GM19438 (cell line): ENCODE data around the gene THPO.
"Not testable (repeated sequence)": the region's sequence is repeated elsewhere in the genome, so short reads cannot be mapped to it uniquely, and the experiment has no call there.

Experiments used
- ATAC-seq: cut with Tn5 transposase; IDR thresholded peaks from one replicate; pipeline ENCODE4 v1.9.1; 2021; ENCODE audit warnings: low read depth; ENCODE audit not compliant: unreplicated experiment

THPO gene

GRCh38 chr3:184352897-184353545 is 25.0 kb downstream of the THPO start:
- no peak for ATAC-seq

DNA sequence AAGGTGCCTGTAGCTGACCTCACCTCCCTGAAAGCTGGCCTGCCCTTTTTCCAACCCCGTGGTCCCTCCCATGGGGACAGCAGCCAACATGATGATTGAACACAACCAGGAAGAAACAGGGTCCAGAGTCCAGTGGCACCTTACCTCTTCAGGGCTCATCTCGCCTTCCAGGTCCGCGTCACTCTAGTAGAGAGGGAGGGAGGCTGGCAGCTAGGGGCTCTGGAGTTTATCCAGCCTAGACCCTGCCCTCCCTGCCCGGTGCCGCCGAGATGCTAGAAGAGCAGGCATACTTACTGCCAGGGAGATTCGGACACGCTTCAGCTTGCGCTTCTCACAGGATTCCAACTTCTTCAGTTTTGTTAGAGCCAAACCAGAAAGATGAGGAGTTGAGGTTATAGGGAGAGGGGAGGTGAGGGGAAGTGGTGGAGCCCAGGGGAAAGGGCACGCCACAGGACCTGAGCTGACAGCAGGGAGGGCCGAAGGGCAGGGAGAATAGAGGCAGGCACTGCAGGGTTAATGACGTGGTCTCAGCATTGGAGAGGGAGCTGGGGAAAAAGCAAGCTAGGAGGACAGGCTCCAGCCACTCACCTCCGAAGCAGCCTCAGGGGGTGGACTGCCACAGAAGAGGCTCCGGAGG is 25.7 kb downstream of the THPO start:
- no peak for ATAC-seq

- ATAC-seq = no peak
Measured at GRCh38 chr3:184351511-184352148, 26.4 kb downstream of the THPO start.

GRCh38 chr3:184350618-184351017 is 27.4 kb downstream of the THPO start:
- no peak for ATAC-seq

DNA sequence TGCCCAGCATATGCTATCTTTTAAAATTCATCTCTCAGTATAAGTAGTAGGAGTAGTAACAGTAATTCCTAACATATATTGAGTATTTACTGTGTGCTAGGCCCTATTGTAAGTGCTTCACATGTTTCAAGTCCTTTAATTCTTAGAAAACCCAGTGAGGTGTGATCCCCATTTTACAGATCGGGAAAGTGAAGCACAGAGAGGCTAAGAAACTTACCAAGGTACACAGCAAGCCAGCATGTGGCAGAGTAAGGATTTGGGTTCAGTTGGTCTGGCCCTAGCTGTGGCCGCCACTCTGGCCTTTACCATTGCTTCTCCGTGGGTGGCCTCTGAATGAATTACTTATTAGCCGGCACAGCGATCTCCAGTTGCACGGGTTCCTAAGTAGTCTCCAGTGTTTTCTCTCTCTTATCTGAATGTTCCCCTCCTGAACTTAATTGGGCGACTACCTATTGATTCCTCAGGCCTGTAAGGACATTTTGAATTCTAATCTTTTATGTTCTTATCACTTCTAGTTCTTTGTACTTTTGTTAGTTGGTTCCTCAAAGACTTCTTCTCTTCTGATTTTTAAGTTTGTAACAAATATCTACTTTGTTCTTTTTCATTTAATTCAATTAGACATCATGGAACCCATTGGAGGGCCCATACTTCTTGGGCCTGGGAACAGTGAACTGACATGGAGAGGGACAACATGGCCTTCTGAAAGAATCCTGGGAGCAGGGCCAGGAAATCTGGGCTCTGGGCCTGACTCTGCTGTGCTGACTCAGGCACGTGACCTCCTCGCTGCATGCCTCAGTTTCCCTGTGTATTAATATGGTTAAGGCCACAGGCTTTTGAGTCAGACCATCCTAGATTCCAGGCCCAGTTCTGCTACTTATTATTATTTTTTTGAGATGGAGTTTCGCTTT is 28.2 kb downstream of the THPO start:
- ATAC-seq = no peak

GRCh38 chr3:184348057-184348382 is 30.0 kb downstream of the THPO start:
- no peak for ATAC-seq

DNA sequence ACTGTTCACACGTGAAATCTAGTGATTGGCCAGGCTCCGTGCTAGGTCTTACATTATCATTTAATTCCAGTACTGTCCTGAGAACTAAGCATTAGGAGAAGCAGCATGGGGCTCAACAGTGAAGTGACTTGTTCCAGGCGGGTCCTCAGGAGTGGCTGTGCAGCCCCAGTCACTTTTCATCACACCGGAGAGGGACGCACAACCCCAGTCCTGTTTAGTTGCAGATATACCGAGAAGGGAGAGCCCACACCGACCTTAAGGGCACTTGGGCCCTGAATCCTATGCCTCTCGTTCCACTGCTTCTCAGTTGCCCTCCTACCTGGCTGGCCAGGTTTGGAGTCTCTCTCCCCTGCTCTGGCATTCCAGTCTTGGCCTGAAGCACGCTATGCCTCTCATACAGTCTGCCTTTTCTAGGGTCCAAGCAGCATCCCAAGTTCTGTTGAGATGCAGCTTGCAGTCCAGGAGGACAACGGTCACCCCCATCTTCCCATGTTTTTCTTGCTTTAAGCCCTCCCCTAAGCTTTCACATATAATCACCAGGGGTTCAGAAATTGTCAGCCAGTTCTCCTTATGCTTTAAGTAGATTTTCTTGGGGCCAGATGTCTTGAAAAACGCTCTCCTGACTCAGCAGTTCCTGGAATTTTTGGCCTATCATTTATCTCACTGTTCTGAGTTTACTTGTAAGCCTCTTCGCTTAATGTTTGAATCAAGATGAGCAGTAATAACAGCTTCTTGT is 30.5 kb downstream of the THPO start:
- no peak for ATAC-seq

DNA sequence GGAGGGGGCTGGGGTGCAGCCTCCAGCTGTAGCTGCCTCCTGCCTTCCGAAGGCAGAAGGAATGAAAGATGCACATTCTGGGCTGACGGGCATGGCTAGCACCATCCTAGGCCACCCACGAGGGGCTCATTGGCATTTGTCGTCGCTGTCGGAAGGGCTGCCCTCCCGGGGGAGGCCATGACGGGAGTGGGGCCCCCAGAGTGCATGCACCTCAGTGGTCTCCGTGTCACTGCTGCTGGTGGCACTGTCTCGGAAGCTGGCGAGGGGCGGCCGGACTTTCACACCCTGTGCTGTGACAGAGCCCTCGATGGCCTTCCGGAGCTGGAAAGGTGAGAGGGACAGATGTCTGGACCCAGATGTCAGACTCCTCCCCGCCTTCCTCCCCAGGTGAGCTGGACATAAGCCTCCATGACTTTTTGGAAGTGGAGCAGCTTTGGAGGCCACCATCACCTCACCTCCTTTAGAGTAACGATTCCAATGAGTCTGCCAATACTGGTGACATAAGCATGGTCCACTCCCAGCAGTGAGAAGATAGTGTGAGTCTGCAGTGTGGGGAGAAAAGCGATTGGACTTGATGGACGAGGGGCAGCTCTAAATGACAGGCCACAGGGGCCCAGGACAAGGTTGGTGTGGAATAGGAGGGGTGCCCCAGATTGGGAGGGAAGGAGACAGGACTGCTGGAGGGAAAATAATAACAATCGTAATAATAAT is 31.4 kb downstream of the THPO start:
- no peak for ATAC-seq

- no peak for ATAC-seq
Measured at GRCh38 chr3:184345317-184346144, 32.5 kb downstream of the THPO start.

GRCh38 chr3:184344579-184345316 is 33.3 kb downstream of the THPO start:
- ATAC-seq = no peak

DNA sequence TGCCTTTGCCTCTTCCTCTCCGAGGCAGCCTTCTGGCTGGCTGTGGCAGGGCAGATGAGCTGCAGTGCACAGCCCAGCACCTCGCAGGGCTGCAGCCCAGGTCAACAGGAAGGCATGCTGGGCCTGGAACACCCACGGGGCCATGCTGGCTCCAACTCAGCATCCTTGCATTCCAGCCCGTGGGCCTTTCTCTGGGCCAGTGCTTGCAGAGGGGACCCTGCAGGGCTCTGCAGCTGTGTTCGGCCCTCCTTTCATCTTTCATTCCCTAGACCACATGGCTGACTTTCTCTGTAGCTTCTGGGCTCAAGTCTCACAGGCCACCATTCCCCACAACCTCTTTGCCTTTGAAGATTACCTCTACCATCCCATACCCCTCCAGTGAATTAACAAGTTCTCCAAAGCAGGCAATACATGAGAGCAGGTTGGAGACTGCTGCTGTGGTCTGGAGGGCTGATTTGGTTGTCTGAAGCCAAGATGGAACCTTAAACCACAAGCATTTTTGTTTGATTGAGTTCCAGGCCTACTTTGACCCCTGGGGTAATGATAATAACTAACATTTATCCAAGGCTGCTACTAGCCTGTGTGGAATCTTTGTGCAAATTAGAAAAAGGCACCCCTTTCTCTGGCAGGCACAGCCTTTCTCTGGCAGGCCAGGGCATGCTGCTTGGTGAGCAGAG is 34.7 kb downstream of the THPO start:
- no peak for ATAC-seq

DNA sequence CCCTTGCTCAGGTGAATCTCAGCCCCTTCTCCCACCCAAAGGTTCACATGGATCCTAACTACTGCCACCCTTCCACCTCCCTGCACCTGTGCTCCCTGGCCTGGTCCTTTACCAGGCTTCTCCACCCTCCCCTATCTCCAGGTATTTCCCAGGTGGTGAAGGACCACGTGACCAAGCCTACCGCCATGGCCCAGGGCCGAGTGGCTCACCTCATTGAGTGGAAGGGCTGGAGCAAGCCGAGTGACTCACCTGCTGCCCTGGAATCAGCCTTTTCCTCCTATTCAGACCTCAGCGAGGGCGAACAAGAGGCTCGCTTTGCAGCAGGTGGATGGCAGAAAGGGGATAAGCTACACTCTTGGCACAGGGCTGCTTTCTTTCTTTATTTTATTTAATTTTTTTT is 36.1 kb downstream of the THPO start:
- no peak for ATAC-seq

DNA sequence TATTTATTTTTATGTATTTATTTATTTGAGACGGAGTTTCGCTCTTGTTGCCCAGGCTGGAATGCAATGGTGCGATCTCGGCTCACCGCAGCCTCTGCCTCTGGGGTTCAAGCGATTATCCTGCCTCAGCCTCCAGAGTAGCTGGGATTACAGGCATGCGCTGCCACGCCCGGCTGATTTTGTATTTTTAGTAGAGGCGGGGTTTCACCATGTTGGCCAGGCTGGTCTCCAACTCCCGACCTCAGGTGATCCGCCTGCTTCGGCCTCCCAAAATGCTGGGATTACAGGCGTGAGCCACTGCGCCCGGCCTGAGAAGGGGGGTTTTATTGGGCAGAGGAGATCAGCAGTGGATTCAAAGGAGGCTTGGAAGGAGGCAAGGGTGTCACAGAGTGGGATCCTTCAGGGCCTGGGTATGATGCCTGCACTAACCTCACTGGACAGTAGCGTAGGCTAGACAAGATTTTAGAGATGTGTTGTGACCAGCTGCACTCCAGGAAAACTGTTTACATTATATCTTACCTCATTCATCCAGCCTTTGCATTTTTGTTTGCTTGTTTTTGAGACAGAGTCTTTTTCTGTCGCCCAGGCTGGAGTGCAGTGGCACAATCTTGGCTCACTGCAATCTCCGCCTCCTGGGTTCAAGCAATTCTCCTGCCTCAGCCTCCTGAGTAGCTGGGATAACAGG is 38.4 kb downstream of the THPO start:
- ATAC-seq = not testable (repeated sequence)

DNA sequence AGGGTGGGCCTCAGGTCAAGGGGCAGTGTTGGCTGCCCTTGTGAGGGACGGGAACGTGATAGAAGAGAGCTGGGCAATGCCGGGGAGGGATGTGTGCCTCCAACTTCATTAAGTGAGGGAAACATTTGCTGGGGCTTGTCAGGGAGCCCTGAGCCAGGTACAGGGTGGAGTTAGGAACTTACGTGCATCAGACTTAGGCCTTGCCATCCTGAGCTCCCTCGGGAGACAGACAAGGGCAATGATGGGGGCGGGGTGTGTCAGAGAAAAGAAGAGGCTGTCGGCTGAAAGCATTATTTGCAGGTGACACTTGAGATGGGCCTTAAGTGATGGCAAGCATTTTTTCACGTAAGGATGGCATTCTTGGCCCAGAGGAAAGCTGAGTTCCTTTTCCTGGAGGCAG is 39.0 kb downstream of the THPO start:
- no peak for ATAC-seq

DNA sequence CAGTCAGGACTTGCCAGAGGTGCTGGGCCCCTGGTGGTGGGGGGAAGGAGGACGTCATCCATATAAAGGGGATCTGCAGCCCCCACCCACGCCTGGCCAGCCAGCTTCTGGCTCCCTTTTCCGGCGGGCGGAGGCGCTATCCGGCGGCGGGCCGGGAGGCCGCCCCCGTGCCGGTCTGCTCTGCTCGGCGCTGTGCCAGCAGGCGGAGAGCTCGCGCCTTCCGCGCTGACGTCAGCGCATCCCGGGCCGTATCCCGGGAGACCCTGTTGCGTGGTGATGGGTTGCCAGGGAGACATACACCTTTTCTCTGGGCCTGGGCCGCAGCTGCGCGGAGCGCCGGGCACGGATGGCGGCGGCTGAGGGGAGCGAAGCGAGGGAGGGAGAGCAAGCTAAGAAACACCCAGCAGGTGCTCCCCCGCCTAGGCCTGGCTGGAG is 39.5 kb downstream of the THPO start:
- no peak for ATAC-seq

DNA sequence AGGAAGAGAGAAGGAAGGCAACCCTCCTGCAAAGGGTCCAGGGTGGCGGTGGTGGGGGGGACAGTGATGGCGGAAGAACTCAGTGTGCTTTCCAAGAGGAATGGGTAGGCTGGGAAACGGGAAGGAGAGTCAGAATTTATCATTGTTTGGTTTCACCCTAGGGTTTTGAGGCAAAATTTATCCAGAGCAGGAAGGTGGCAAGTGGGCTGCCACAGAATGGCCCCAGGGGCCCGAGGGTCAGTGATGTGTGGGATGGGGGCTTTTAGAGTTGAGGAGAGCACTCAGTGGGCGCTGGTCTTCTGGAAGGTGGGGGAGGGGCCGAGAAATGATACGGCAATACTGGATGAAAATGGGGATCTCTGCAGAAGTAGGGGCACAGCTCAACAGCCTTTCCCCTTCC is 40.0 kb downstream of the THPO start:
- no peak for ATAC-seq

DNA sequence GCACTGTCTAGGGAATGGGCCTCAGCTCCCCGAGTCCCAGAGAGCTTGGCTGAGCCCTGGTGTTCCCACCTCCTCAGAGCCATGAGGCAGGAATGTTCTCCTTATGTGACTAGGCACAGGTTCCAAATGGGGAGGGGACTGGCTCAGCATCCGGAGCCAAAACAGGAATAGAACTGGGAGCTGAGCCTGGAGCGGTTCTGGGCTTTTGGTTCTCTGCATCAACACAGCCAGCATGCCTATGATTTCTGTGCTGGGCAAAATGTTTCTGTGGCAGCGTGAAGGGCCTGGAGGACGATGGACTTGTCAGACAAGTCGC is 40.6 kb downstream of the THPO start, which contains the start of gene FAM131A:
TSS of gene FAM131A (plus strand) at position 202 of the 316 bp plus-strand sequence. CDS start at position 233, 31 bp downstream.
- no peak for ATAC-seq
